Skin of body (tissue), 2 donors: ENCODE results near the gene ARHGEF28. TPM values are rescaled to one million over a fixed set of nuclear protein-coding genes. Genes with fewer than 3 reads are reported as not detected.

Source experiments
- DNase-seq: peaks from one replicate; lab custom pipeline; 2025; lab: John Stamatoyannopoulos, UW
- total RNA-seq: library from RNA; depleted of rRNA; stranded (reverse); fragments of >200 nt; gene quantifications from one replicate; pipeline ENCODE4 v1.2.3, GENCODE V29; 2014

The ARHGEF28 gene
- total RNA-seq, 1 donor from 2014 or later, result 19.2 TPM

GRCh38 chr5:73619606-73620333 is 6.2 kb upstream of the ARHGEF28 start:
- peak; percentile 30 for DNase-seq

- no peak for DNase-seq
These were observed 5.7 kb upstream of the ARHGEF28 start for GRCh38 chr5:73620334-73620687.

- DNase-seq, result no peak
These were observed 2.9 kb upstream of the ARHGEF28 start for GRCh38 chr5:73623060-73623459.

- no peak for DNase-seq
These were observed 2.0 kb upstream of the ARHGEF28 start for GRCh38 chr5:73623901-73624404.

GRCh38 chr5:73624888-73625287 is 1.1 kb upstream of the ARHGEF28 start:
- DNase-seq, result no peak

- DNase-seq, result no peak
These were observed 538 bp upstream of the ARHGEF28 start for GRCh38 chr5:73625372-73625943.

- no peak for DNase-seq
These were observed 868 bp downstream of the ARHGEF28 start for GRCh38 chr5:73626814-73627313.

- no peak for DNase-seq
These were observed 3.5 kb downstream of the ARHGEF28 start for GRCh38 chr5:73629456-73629855.

GRCh38 chr5:73630765-73631164 is 4.8 kb downstream of the ARHGEF28 start:
- no peak for DNase-seq

GRCh38 chr5:73631500-73631899 is 5.5 kb downstream of the ARHGEF28 start:
- no peak for DNase-seq

GRCh38 chr5:73633060-73633459 is 7.1 kb downstream of the ARHGEF28 start:
- DNase-seq, result no peak

GRCh38 chr5:73636408-73636807 is 10.4 kb downstream of the ARHGEF28 start:
- no peak for DNase-seq

GRCh38 chr5:73637565-73637964 is 11.6 kb downstream of the ARHGEF28 start:
- DNase-seq, result no peak

- DNase-seq, result no peak
These were observed 12.5 kb downstream of the ARHGEF28 start for GRCh38 chr5:73638344-73639095.

GRCh38 chr5:73640861-73641320 is 14.9 kb downstream of the ARHGEF28 start:
- peak; percentile 7 for DNase-seq

GRCh38 chr5:73641811-73642210 is 15.8 kb downstream of the ARHGEF28 start:
- DNase-seq, result no peak

- DNase-seq, result no peak
These were observed 16.3 kb downstream of the ARHGEF28 start for GRCh38 chr5:73642344-73642743.

GRCh38 chr5:73644385-73644963 is 18.5 kb downstream of the ARHGEF28 start:
- no peak for DNase-seq

- DNase-seq, result no peak
These were observed 21.7 kb downstream of the ARHGEF28 start for GRCh38 chr5:73647721-73648120.

GRCh38 chr5:73648515-73648914 is 22.5 kb downstream of the ARHGEF28 start:
- no peak for DNase-seq

GRCh38 chr5:73649926-73650325 is 23.9 kb downstream of the ARHGEF28 start:
- DNase-seq, result no peak

- DNase-seq, result no peak
These were observed 26.4 kb downstream of the ARHGEF28 start for GRCh38 chr5:73652391-73652790.
